Stimulated activated CD8-positive, alpha-beta memory T cell treated with anti-CD3 and anti-CD28 coated beads, Interleukin-12 subunit alpha, Interleukin-12 subunit beta, amount 100 ng/mL, for 24 hours (primary cell): ENCODE results near the gene FCN1.

Source experiments
- DNase-seq: peaks from one replicate; pipeline ENCODE4 v3.0.0-alpha.2; 2020; ENCODE audit errors: extremely low read depth

FCN1 gene

GRCh38 chr9:134937164-134937555 lies 19.4 kb upstream of the FCN1 start:
- DNase-seq: no peak

DNA sequence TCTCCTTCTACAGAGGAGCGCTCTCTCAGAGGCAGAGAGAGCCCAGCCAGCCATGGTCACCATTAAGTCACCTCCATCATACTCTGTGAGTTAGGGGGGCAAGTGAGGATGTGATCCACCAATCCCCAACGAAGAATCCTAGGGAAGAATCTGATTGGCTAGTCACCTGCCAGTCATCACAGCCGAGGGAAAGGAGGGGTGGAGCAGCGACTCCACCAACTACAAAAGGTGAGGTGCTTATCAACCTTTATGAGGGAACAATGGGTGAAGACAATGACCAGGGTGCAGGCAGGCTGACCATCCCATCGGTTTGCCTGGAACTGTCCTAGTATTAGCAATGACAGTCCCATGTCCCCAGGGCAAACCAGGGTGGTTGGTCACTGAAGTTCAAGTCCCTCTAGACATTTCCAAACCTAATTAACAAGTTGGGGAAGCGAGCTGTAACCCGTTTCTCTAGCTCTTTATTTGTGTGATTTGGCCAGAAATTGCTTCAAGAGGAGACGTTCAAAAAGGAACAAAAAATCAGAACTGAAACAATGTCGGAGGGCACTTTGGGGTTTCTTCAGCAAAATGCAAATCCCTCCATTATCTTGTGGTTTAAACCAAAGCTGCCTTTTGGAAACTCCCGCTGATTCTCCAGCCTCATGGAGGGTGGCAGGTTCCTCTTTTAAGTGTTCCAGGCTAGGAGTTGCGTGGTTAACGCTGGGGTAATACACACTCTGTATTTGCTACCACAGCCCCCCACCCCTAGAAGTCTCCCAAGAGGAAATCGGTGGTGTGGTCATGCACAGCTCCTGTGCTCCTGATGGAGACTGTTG lies 18.8 kb upstream of the FCN1 start:
- no peak for DNase-seq

DNA sequence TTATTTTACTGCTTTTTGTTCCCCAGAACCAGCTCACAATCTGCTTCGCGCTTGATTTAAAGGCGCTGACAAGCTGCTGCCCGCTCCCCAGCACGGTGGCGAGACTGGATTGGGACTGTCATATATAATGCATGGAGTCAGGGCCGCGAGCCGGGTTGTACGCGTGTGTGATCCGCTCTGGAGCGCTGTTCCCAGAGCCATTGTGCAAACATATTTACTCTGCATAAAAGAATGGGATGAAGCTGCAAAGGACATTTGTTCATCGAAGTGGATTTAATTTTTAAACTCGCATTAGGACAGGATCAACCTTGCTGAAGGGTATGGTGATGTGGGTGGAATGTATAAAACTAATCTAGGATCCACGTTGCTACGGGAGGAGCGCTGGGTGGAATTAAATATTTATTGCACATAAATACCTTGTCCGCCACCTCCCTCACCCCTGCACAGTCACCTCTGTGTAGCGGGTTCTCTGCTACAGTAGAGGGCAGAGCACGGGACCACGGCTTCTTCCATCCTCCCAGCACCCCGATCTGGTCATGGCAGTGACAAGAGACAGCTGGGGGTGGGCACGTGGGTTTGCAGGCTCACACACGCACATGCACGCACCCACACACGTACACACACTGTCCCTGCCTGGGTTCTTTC lies 18.1 kb upstream of the FCN1 start:
- no peak for DNase-seq

GRCh38 chr9:134935056-134935640 lies 17.4 kb upstream of the FCN1 start:
- no peak for DNase-seq

DNA sequence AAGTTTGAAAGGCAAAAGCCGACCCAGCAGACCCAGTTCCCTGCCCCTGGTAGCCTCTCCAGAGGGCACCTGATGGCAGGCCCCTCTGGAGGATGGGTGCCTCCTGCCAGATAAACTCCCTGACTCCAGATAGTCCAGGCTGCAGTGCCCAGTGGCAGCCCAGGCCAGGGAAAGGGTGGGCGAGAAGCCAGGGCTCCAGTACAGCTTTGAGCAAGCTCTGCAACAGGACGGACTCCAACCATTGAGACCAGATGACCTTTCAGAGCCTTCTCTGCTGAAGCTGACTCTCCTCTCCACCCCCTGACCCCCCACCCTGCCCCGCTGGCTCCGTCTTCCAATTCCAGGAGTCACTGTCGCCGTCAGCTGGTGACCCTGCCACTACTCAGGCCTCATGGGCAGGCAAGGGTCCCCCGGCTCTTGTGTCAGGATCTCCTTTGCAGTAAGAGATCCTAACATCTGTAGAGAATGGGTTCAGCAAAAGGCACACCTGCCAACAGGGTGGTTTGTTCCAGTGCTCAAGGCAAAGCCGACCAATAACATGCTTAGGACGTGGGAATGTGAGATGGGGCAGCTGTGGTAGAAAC lies 15.5 kb upstream of the FCN1 start:
- DNase-seq: no peak

- no peak for DNase-seq
Observed at GRCh38 chr9:134932606-134933005, 14.9 kb upstream of the FCN1 start.

- no peak for DNase-seq
Observed at GRCh38 chr9:134932171-134932570, 14.5 kb upstream of the FCN1 start.

- DNase-seq: no peak
Observed at GRCh38 chr9:134930398-134930797, 12.7 kb upstream of the FCN1 start.

DNA sequence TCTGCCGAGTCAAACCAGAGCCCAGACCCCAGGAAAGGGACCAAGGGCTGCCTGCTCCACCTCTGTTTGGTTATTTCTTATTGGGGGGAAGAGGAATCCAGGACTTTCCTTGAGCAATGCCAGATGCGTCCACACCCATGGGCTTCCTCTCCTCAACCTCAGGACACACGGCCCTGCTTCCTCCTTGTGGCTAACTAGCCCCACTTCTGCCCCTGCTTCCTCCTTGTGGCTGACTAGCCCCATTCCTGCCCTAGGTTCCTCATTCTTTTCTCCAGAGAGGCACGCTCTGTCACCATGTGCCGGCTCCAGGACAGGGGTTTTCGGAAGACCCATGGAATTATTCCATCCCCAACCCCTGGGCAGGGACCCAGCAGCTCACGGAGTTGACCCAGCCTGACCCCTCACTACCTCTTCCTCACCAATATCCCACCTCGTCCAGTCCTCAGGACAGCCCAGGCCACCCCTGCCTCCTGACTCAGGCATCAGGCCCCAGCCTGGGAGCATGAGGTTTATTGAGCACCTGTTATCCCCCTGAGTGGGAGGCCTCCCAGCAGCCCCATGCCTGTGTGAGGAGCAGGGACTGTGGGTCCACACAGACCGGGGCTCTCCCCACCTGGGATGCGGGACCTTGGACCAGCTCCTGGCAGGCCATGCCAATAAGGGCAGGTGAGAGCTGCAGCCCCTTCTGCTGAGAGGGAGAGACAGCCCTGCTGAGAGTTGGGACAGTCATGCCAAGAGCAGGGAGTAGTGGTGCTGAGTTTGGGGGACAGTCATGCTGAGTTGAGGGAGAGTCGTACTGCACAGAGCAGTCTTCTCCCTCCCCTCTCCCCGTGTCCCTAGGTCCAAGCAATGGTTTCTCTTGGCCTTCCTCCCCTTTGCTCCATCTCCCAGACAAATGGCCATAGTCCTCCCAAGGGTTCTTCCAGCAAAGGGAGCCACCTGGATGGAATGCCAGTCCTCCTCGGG lies 11.8 kb upstream of the FCN1 start:
- DNase-seq: no peak

DNA sequence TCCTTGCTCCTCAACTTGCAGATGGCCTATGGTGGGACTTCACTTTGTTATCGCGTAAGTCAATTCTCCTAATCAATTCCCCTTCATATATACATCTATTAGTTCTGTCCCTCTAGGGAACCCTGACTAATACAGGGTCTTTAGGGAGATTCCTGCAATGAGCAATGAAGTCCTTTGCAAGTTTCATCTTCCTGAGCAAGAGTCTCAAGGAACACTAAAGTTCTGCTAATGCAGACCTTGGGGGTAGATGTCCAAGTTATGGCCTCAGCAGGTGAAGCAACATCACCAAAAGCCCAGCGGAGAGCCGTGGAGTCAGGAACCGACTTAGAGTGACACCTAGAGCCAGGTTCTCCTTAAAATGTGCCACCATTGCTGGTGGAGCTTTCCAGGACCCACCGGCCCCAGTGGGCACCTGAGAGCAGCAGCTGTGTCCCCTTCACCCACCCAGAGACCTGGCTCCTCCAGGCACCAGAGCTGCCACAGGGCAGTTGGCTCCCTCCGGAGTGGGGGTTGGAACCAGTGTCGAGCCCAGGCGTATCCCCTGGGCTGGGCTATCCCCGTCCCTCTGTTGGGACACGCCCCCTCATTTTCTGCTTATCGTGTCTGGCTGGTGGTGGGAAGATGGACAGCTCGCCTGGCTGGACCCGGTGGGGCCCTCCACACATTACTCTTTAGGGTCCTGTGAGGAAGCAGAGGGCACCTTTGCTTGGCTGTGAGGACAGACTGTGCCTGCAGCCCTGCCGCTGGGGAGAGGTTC lies 10.9 kb upstream of the FCN1 start:
- DNase-seq: no peak

DNA sequence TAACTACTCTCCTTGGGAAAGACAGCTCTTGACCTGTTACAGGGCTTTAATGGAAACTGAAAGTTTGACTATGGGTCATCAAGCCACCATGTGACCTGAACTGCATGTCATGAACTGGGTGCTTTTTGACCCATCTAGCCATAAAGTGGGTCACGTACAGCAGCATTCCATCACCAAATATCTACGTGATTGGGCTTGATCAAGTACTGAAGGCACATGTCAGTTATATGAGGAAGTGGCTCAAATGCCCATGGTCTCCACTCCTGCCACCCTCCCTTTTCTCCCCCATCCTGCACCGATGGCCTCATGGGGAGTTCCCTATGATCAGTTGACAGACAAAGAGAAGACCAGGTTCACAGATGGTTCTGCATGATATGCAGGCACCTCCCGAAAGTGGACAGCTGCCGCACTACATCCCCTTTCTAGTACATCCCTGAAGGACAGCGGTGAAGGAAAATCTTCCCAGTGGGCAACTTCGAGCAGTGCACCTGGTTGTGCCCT lies 7.3 kb upstream of the FCN1 start:
- DNase-seq: no peak

GRCh38 chr9:134923466-134923865 lies 5.8 kb upstream of the FCN1 start:
- no peak for DNase-seq

- no peak for DNase-seq
Observed at GRCh38 chr9:134922932-134923240, 5.2 kb upstream of the FCN1 start.

DNA sequence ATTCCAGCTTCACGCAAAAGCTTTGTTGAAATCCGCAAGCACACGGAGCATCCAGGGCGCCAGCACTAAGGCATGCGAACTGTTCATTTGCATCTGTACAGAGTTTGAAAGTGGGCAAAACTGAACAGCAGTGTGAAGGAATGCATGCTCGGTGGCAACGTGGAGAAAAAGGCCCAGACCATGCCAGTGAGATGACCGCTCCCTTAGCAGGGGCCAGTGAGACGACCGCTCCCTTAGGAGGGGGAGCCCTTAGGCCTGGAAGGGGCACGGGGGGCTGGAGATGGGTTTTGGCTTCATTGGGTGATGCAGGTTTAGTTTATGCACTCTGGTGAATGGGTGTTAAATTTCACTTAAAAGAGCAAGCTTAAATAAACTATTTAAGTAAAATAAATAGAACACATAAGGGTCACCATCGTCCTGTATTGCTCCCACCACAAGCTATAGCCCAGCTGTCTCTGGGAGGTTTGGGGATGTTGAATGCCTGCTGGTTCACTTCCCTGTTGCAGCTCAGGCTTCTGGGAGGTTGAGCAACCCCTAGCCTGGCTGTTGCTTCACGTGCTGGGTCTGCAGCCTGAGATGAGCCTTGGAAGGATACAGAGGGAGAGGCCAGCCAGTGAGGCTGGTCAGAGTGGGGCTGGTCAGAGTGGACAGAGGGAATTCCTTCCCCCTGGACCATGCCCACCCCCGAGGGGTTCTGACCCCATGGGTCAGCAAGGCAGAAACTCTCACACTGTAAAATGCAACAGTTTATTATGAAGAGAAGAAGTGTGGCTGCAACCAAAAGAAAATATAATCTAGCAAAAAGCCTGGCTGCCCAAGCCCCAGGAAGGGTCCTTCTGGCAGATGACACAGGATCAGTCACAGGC lies 4.6 kb upstream of the FCN1 start:
- DNase-seq: no peak

- DNase-seq: no peak
Observed at GRCh38 chr9:134919303-134919702, 1.6 kb upstream of the FCN1 start.

DNA sequence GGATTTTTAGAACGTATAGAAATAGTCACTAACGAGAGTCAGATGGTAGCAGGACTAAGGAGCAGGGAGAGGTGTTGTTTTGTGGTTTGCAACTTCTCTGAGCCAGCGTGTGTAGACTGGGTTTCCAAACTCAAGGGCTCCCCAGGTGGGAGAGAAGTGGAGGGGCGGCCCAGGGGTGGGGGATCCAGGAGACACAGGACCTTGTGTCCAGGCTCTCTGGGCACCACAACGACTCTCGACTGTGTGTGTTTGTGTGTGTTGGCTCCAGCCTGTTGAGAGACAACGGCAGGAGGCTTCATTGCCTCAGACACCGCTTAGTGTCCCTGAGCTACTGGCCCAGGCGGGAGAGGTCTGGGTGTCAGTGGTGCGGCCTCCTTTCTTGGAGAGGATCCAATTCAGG lies 934 bp upstream of the FCN1 start:
- DNase-seq: no peak

DNA sequence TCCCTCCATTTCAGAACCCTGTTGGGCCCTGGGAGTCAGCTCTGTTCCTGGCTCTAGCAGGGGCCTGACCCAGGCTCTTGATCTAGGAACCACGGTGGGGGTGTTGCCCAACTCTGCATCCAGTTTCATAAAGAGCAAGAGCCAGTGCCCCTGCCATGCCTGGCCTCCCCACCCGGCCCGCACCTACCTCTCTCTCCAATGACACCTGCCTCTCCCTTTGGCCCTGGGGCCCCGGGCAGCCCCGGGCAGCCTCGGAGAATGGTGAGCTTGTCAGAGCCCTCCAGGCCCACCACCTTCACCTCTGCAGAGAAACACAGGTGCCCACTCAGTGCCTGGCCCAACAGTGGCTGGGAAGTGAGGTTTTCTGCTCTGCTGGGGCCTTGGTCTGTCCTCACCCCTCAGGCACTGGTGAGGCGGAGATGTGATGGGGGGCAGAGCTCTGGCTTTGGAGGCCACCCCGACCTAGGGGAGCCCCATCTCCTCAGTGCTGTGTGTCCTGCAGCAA lies 1.5 kb downstream of the FCN1 start:
- no peak for DNase-seq

GRCh38 chr9:134915046-134915985 lies 2.4 kb downstream of the FCN1 start:
- no peak for DNase-seq

GRCh38 chr9:134914501-134914834 lies 3.2 kb downstream of the FCN1 start:
- no peak for DNase-seq
